H1 (cell line): Measurements from ENCODE around the gene SESN1. TPM values are rescaled to one million over a fixed set of nuclear protein-coding genes. Genes with fewer than 3 reads are reported as not detected.

Source experiments
- CEBPB ChIP-seq: IDR thresholded peaks from 2 replicates; pipeline ENCODE4 v1.6.1; 2012; ENCODE audit warnings: low read depth, low read length
- CHD2 ChIP-seq: IDR thresholded peaks from 2 replicates; pipeline ENCODE4 v1.6.1; 2012; ENCODE audit warnings: low read length, improper control_type of control experiment
- GABPA ChIP-seq: IDR thresholded peaks from 2 replicates; pipeline ENCODE4 v1.6.1; 2011; ENCODE audit warnings: mild to moderate bottlenecking, low read length, moderate library complexity, borderline replicate concordance; ENCODE audit not compliant: insufficient read depth
- KDM4A ChIP-seq: IDR thresholded peaks from one replicate; pipeline ENCODE4 v1.7.1; 2012; ENCODE audit warnings: low read depth, mild to moderate bottlenecking, moderate library complexity, low read length, inconsistent platforms; ENCODE audit not compliant: severe bottlenecking
- POU5F1 ChIP-seq: IDR thresholded peaks from 2 replicates; pipeline ENCODE4 v1.6.1; 2011; ENCODE audit warnings: low read depth, mild to moderate bottlenecking, low read length, moderate library complexity
- RFX5 ChIP-seq: IDR thresholded peaks from 2 replicates; pipeline ENCODE4 v1.6.1; 2011; ENCODE audit warnings: low read depth, low read length, improper control_type of control experiment, borderline replicate concordance
- TAF7 ChIP-seq: optimal IDR thresholded peaks from 2 replicates; pipeline ENCODE3; 2011; ENCODE audit warnings: low read depth, mild to moderate bottlenecking, inconsistent platforms, low read length, moderate library complexity, borderline replicate concordance
- TBP ChIP-seq: IDR thresholded peaks from 2 replicates; pipeline ENCODE4 v1.6.1; 2011; ENCODE audit warnings: low read depth, low read length, improper control_type of control experiment
- polyA plus RNA-seq, 7 experiments: library from polyadenylated mRNA; depleted of rRNA in 3 of 7; stranded (reverse) in 5 of 7; unstranded in 2 of 7; fragments of >200 nt in 5 of 7; fragments of 200-250 nt in 2 of 7; gene quantifications; 1 replicate in 5 of 7; 2 replicates in 1 of 7; 4 replicates in 1 of 7; pipeline versions ENCODE4 v1.2.1 to v1.2.3, GENCODE V29; 2011 to 2013; ENCODE audit warnings: missing spikeins in 2 of 7, mixed read lengths in 2 of 7
- total RNA-seq: library from RNA; stranded (reverse); fragmentation: NEBNext Ultra II Directional; extraction: Animal tissue kit (Norgen Biotek cat#: 25700); gene quantifications from 2 replicates; pipeline ENCODE4 v1.2.1, GENCODE V29; 2021
- TF ChIP-seq, protein P1 (sequence below): fragments of 300-600 bp; sonication (generic); IDR thresholded peaks from 2 replicates; pipeline ENCODE4 v1.7.1; 2012; ENCODE audit warnings: low read length, moderate library complexity, mild to moderate bottlenecking, inconsistent platforms; ENCODE audit not compliant: insufficient replicate concordance

Gene SESN1
- total and polyA plus RNA-seq, 2 of the 8 experiments (the other 6 are each of a cell fraction or from before 2014, with no cell fraction given), result 12.8 to 15.6 TPM

DNA sequence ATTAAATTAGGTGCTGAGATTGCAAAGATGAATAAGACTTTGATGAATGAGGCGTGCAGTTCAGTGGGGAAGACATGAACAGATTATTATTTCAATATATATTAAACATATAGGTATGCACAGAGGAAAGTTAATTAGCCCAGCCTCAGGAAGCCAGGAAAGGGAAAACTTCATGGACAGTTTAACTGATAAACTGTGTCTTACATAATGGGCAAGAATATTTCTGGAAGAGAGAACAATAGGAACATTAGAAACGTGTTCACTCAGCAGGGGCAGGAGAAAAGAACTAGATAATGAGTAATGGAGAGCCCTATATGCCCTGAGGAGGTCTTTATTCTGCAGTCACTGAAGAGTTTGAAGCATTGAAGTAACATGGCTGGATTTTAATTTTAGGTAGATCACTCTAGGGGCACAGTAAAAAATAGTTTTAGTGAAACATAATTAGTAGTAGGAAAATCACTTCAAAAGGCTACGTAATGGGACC, 24.3 kb upstream of the SESN1 start (continued):
- TF ChIP-seq, protein P1, sequence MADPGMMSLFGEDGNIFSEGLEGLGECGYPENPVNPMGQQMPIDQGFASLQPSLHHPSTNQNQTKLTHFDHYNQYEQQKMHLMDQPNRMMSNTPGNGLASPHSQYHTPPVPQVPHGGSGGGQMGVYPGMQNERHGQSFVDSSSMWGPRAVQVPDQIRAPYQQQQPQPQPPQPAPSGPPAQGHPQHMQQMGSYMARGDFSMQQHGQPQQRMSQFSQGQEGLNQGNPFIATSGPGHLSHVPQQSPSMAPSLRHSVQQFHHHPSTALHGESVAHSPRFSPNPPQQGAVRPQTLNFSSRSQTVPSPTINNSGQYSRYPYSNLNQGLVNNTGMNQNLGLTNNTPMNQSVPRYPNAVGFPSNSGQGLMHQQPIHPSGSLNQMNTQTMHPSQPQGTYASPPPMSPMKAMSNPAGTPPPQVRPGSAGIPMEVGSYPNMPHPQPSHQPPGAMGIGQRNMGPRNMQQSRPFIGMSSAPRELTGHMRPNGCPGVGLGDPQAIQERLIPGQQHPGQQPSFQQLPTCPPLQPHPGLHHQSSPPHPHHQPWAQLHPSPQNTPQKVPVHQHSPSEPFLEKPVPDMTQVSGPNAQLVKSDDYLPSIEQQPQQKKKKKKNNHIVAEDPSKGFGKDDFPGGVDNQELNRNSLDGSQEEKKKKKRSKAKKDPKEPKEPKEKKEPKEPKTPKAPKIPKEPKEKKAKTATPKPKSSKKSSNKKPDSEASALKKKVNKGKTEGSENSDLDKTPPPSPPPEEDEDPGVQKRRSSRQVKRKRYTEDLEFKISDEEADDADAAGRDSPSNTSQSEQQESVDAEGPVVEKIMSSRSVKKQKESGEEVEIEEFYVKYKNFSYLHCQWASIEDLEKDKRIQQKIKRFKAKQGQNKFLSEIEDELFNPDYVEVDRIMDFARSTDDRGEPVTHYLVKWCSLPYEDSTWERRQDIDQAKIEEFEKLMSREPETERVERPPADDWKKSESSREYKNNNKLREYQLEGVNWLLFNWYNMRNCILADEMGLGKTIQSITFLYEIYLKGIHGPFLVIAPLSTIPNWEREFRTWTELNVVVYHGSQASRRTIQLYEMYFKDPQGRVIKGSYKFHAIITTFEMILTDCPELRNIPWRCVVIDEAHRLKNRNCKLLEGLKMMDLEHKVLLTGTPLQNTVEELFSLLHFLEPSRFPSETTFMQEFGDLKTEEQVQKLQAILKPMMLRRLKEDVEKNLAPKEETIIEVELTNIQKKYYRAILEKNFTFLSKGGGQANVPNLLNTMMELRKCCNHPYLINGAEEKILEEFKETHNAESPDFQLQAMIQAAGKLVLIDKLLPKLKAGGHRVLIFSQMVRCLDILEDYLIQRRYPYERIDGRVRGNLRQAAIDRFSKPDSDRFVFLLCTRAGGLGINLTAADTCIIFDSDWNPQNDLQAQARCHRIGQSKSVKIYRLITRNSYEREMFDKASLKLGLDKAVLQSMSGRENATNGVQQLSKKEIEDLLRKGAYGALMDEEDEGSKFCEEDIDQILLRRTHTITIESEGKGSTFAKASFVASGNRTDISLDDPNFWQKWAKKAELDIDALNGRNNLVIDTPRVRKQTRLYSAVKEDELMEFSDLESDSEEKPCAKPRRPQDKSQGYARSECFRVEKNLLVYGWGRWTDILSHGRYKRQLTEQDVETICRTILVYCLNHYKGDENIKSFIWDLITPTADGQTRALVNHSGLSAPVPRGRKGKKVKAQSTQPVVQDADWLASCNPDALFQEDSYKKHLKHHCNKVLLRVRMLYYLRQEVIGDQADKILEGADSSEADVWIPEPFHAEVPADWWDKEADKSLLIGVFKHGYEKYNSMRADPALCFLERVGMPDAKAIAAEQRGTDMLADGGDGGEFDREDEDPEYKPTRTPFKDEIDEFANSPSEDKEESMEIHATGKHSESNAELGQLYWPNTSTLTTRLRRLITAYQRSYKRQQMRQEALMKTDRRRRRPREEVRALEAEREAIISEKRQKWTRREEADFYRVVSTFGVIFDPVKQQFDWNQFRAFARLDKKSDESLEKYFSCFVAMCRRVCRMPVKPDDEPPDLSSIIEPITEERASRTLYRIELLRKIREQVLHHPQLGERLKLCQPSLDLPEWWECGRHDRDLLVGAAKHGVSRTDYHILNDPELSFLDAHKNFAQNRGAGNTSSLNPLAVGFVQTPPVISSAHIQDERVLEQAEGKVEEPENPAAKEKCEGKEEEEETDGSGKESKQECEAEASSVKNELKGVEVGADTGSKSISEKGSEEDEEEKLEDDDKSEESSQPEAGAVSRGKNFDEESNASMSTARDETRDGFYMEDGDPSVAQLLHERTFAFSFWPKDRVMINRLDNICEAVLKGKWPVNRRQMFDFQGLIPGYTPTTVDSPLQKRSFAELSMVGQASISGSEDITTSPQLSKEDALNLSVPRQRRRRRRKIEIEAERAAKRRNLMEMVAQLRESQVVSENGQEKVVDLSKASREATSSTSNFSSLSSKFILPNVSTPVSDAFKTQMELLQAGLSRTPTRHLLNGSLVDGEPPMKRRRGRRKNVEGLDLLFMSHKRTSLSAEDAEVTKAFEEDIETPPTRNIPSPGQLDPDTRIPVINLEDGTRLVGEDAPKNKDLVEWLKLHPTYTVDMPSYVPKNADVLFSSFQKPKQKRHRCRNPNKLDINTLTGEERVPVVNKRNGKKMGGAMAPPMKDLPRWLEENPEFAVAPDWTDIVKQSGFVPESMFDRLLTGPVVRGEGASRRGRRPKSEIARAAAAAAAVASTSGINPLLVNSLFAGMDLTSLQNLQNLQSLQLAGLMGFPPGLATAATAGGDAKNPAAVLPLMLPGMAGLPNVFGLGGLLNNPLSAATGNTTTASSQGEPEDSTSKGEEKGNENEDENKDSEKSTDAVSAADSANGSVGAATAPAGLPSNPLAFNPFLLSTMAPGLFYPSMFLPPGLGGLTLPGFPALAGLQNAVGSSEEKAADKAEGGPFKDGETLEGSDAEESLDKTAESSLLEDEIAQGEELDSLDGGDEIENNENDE, result no peak
- TF ChIP-seq TBP, result no peak
- no peak for TF ChIP-seq CEBPB
- TF ChIP-seq TAF7, result no peak
- TF ChIP-seq CHD2, result no peak
- TF ChIP-seq POU5F1, result no peak
- TF ChIP-seq KDM4A, result no peak
- no peak for TF ChIP-seq RFX5
- no peak for TF ChIP-seq GABPA
